Mucosa of rectum (tissue), 2 donors: ENCODE measurements around the gene ZACN.
"Not testable (repeated sequence)": the region's sequence is repeated elsewhere in the genome, so short reads cannot be mapped to it uniquely, and the experiment has no call there.

ENCODE experiments used
- H3K27ac ChIP-seq, 2 donors: one replicate each; pipeline ENCODE4 v1.7.0; 2013; ENCODE audit warnings: inconsistent platforms in 2 of 2, low read depth in 2 of 2, low read length in 2 of 2
- H3K27me3 ChIP-seq, 2 donors: one replicate each; pipeline ENCODE4 v1.7.0; 2013; ENCODE audit warnings: low read length in 2 of 2; ENCODE audit not compliant: control insufficient read depth in 2 of 2, insufficient read depth in 2 of 2
- H3K36me3 ChIP-seq, 2 donors: one replicate each; pipeline ENCODE4 v1.7.0; 2013; ENCODE audit warnings: low read length in 2 of 2; ENCODE audit not compliant: control insufficient read depth in 2 of 2, insufficient read depth in 2 of 2
- H3K4me1 ChIP-seq, 2 donors: one replicate each; pipeline ENCODE4 v1.7.0; 2013; ENCODE audit warnings: low read length in 2 of 2, mild to moderate bottlenecking in 1 of 2; ENCODE audit not compliant: control insufficient read depth in 2 of 2, insufficient read depth in 2 of 2
- H3K4me3 ChIP-seq, 2 donors: one replicate each; pipeline ENCODE4 v1.7.0; 2013; ENCODE audit warnings: low read length in 2 of 2
- H3K9ac ChIP-seq, 2 donors: one replicate each; pipeline ENCODE4 v1.7.0; 2013; ENCODE audit warnings: low read length in 2 of 2, low read depth in 1 of 2, mild to moderate bottlenecking in 1 of 2
- H3K9me3 ChIP-seq, 2 donors: one replicate each; pipeline ENCODE4 v1.7.0; 2013; ENCODE audit warnings: low read length in 2 of 2; ENCODE audit not compliant: control insufficient read depth in 2 of 2
- donor health status: healthy.
- donor health status: Normal muscosa, but diverticular disease.

The ZACN gene

DNA sequence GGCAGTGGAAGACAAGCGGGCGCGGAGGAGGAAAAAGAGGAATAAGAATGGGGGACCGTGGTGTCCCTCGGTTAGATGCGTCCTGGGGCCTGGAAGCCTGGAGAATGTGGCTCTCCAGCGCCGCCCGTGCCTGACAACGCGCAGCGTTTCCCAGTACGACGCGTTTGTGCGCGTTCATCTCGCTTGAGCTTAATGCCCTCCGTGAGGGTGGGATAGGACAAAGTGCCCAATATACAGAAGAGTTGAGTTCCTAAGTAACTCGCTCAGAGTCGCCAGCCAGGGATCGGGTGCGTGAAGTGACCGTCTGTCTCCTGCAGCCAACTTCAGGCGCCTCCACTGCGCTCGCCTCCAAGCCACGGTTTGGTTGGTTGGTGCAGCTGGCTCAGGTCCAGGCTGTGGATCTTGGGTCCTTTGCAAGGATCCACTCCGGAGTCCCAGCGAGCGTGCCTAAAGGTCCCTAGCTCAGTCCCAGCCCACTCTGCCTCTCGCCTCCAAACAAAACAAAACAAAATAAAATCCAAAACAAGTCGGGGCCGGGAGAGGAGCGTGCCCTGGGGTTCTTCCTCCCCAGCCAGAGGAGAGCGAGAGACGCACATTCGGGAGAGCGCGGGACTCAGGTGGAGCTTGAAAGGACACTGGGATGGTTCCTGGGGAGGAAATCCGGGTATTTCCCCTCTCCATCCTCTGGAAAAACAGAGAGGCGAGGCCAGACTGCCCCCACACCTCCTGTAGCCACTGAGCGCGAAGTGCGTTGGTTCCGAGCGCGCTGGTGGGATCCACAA lies 3.4 kb upstream of the ZACN start:
- H3K4me1 ChIP-seq = peaks cover 20 to 25% of the 10 kb centered on the region in 2 donors
- no peak overlapping the region for H3K9ac ChIP-seq
- peaks cover 57% of the 10 kb centered on the region in 2 donors for H3K27me3 ChIP-seq

DNA sequence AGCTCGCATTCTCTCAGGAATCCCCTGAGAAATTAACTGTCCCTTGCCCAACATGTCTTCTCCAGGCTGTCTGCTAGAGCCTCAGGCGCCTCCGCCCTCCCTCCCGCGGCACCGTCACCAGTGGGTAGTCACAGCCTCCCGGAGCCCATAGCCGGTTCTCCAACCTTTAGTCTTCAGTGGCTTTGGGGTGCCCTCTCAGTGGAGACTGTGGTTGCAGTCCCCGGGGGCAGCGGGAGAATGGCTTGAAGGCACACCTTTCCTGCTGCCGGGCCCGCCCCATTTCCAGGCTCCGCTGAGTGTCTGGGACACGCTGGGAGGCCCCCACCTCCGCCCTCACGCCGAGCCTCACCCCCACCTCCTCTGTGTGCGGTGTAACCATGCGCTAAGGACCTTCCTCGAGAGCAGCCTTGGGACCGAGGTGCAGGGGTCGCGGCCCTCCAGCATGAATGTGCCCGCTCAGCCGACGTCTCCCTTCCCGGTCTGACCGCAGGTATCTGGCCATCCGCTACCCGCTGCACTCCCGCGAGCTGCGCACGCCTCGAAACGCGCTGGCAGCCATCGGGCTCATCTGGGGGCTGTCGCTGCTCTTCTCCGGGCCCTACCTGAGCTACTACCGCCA lies 2.7 kb upstream of the ZACN start:
- Histone ChIP-seq H3K27me3 (peaks cover 57% of the 10 kb centered on the region in 2 donors), H3K36me3 (no peaks in the 10 kb centered on the region), H3K4me3 (no peak overlapping the region), H3K4me1 (peaks cover 18 to 20% of the 10 kb centered on the region in 2 donors), H3K27ac (no peak overlapping the region), H3K9ac (no peak overlapping the region), H3K9me3 (no peaks in the 10 kb centered on the region)

More for the DNA sequence above, 3.4 kb upstream of the ZACN start:
- H3K9me3 ChIP-seq = no peaks in the 10 kb centered on the region
- no peaks in the 10 kb centered on the region for H3K36me3 ChIP-seq
- H3K27ac ChIP-seq = no peak overlapping the region
- no peak overlapping the region for H3K4me3 ChIP-seq

DNA sequence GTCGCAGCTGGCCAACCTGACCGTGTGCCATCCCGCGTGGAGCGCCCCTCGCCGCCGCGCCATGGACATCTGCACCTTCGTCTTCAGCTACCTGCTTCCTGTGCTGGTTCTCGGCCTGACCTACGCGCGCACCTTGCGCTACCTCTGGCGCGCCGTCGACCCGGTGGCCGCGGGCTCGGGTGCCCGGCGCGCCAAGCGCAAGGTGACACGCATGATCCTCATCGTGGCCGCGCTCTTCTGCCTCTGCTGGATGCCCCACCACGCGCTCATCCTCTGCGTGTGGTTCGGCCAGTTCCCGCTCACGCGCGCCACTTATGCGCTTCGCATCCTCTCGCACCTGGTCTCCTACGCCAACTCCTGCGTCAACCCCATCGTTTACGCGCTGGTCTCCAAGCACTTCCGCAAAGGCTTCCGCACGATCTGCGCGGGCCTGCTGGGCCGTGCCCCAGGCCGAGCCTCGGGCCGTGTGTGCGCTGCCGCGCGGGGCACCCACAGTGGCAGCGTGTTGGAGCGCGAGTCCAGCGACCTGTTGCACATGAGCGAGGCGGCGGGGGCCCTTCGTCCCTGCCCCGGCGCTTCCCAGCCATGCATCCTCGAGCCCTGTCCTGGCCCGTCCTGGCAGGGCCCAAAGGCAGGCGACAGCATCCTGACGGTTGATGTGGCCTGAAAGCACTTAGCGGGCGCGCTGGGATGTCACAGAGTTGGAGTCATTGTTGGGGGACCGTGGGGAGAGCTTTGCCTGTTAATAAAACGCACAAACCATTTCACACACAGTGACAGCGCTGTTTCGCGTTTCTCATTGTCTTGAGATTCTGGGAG lies 2.0 kb upstream of the ZACN start:
- Histone ChIP-seq H3K9me3 (no peaks in the 10 kb centered on the region), H3K27ac (no peak overlapping the region), H3K27me3 (peaks cover 57% of the 10 kb centered on the region in 2 donors), H3K4me3 (no peak overlapping the region), H3K36me3 (no peaks in the 10 kb centered on the region), H3K4me1 (peaks cover 14 to 15% of the 10 kb centered on the region in 2 donors), H3K9ac (no peak overlapping the region)

DNA sequence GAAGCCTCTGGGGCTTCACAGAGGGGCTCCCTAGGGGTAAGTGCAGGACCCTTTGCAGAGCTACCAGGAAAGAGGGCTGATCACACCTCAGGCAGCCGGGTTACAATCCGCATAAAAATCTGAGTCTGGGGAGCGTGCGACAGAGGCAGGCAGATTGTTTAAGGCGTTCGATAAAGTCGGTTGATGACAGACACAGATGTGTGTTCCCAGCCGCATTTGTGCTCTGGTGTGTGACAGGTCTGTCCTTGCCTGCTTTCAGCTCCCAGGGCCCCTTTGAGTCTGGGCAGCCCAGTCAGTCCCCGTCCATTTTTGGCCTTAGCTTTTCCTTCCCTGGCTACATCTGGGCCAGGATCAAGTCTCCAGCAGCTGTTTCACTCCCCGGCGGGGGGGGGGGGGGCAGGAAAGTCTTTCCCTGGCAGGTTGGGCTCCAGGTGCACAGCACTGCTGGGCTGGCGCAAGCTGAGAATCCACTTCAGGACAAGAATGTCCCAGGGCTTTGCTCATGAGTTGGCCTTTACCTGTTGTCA lies 1.3 kb upstream of the ZACN start:
- Histone ChIP-seq H3K4me1 (peaks cover 12 to 13% of the 10 kb centered on the region in 2 donors), H3K27ac (no peak overlapping the region), H3K4me3 (no peak overlapping the region), H3K9me3 (no peaks in the 10 kb centered on the region), H3K27me3 (peaks cover 57% of the 10 kb centered on the region in 2 donors), H3K9ac (no peak overlapping the region), H3K36me3 (peaks cover 0 to 4% of the 10 kb centered on the region in 2 donors)

GRCh38 chr17:76078370-76078769 lies 612 bp upstream of the ZACN start:
- H3K27ac ChIP-seq, H3K9me3 ChIP-seq, H3K9ac ChIP-seq, H3K4me3 ChIP-seq, H3K4me1 ChIP-seq, H3K36me3 ChIP-seq: not testable (repeated sequence)
- peaks cover 57% of the 10 kb centered on the region in 2 donors for H3K27me3 ChIP-seq

- Histone ChIP-seq H3K27me3 (peaks cover 49 to 50% of the 10 kb centered on the region in 2 donors), H3K9me3 (no peaks in the 10 kb centered on the region), H3K36me3 (peaks cover 10 to 18% of the 10 kb centered on the region in 2 donors), H3K27ac (no peak overlapping the region), H3K4me1 (peaks cover 9% of the 10 kb centered on the region in 2 donors), H3K4me3 (no peak overlapping the region), H3K9ac (no peak overlapping the region)
These were observed 563 bp downstream of the ZACN start for GRCh38 chr17:76079535-76079955.

- no peak overlapping the region for H3K9ac ChIP-seq
- H3K27ac ChIP-seq = no peak overlapping the region
- peaks cover 44% of the 10 kb centered on the region in 2 donors for H3K27me3 ChIP-seq
- H3K4me3 ChIP-seq = no peak overlapping the region
- H3K4me1 ChIP-seq = peaks cover 5 to 9% of the 10 kb centered on the region in 2 donors
- H3K9me3 ChIP-seq = no peaks in the 10 kb centered on the region
- peaks cover 16 to 24% of the 10 kb centered on the region in 2 donors for H3K36me3 ChIP-seq
These were observed 1.2 kb downstream of the ZACN start for GRCh38 chr17:76079956-76080767.

GRCh38 chr17:76080768-76081287 lies 1.8 kb downstream of the ZACN start:
- H3K4me1 ChIP-seq = peaks cover 0 to 9% of the 10 kb centered on the region in 2 donors
- no peak overlapping the region for H3K9ac ChIP-seq
- H3K36me3 ChIP-seq = peaks cover 23 to 30% of the 10 kb centered on the region in 2 donors
- H3K9me3 ChIP-seq = no peaks in the 10 kb centered on the region
- no peak overlapping the region for H3K27ac ChIP-seq
- no peak overlapping the region for H3K4me3 ChIP-seq
- peaks cover 37% of the 10 kb centered on the region in 2 donors for H3K27me3 ChIP-seq
